GM19324 (cell line): ENCODE measurements around the gene GET3.
A peak's percentile ranks its signal among the peaks of the same experiment; 100 is the strongest.
"Not testable (repeated sequence)": the region's sequence is repeated elsewhere in the genome, so short reads cannot be mapped to it uniquely, and the experiment has no call there.

Experiments used
- ATAC-seq: cut with Tn5 transposase; IDR thresholded peaks from one replicate; pipeline ENCODE4 v1.9.1; 2021; ENCODE audit warnings: mild to moderate bottlenecking, moderate library complexity; ENCODE audit not compliant: unreplicated experiment, low FRiP score

GET3 gene

GRCh38 chr19:12715102-12715501 lies 22.2 kb upstream of the GET3 start:
- ATAC-seq = no peak

- no peak for ATAC-seq
These were observed 21.4 kb upstream of the GET3 start for GRCh38 chr19:12715929-12716328.

- ATAC-seq = no peak
These were observed 17.0 kb upstream of the GET3 start for GRCh38 chr19:12720296-12720695.

GRCh38 chr19:12720851-12721655 lies 16.2 kb upstream of the GET3 start:
- no peak for ATAC-seq

GRCh38 chr19:12721656-12722565 lies 15.4 kb upstream of the GET3 start:
- ATAC-seq = peak; percentile 13

GRCh38 chr19:12722566-12723380 lies 14.5 kb upstream of the GET3 start:
- peak; percentile 93 for ATAC-seq

- no peak for ATAC-seq
These were observed 14.0 kb upstream of the GET3 start for GRCh38 chr19:12723381-12723640.

- no peak for ATAC-seq
These were observed 13.5 kb upstream of the GET3 start, which contains the start of gene TNPO2 for GRCh38 chr19:12723641-12724426. Gene TNPO2 (minus strand): TSS chr19:12723932. CDS start chr19:12720977, 2,955 bp downstream.

GRCh38 chr19:12725612-12726011 lies 11.7 kb upstream of the GET3 start:
- not testable (repeated sequence) for ATAC-seq

- ATAC-seq = no peak
These were observed 10.3 kb upstream of the GET3 start for GRCh38 chr19:12726988-12727316.

GRCh38 chr19:12727745-12728433 lies 9.4 kb upstream of the GET3 start:
- ATAC-seq = no peak

GRCh38 chr19:12730064-12730463 lies 7.2 kb upstream of the GET3 start:
- ATAC-seq = no peak

- ATAC-seq = no peak
These were observed 6.0 kb upstream of the GET3 start for GRCh38 chr19:12731337-12731736.

- no peak for ATAC-seq
These were observed 3.7 kb upstream of the GET3 start for GRCh38 chr19:12733369-12734214.

- no peak for ATAC-seq
These were observed 596 bp downstream of the GET3 start for GRCh38 chr19:12737835-12738351.

- ATAC-seq = no peak
These were observed 8.0 kb downstream of the GET3 start for GRCh38 chr19:12745166-12745897.

- ATAC-seq = no peak
These were observed 11.2 kb downstream of the GET3 start for GRCh38 chr19:12748489-12748888.
